Measurements from ENCODE around the gene PFDN4. TPM values are rescaled to one million over a fixed set of nuclear protein-coding genes. Genes with fewer than 3 reads are reported as not detected.

PFDN4 gene
- polyA plus RNA-seq, 1 of the 3 experiments (the other 2 are of a cell fraction): 44.0 TPM

DNA sequence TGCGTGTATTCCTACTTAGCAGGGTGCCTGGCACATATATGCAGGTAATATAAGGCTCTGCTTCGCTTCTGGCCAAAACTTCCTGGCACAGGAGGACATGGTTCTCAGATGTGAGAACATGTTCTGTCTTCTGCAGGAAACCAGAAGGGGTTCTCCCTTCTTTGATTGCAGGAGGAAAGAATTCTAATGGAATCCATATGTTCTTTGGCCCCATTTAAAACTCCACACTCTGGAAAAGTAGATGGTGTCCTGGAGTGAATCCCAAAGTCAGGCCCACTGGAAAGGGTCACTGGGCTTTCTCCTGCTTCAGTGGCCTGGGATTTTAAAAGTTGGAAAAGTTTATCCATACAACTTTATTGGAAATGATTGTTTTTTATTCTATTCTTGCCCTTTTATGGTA, 17.7 kb upstream of the PFDN4 start:
- peaks cover 5% of the 10 kb centered on the region for H3F3A ChIP-seq (replicated peaks; ENCODE audit: insufficient read depth)
- 97% methylated on average over 2 of the region's 2 CpGs for WGBS (ENCODE audit: low lambda C conversion rate)
- ChIA-PET CTCF (interaction anchor here (4.9 kb wide), 1 partner anchor 9 kb away, joined by 27 read pairs; no protein-coding TSS in a partner anchor), POLR2A (no interaction called here)
- no peaks in the 10 kb centered on the region for H3K27me3 ChIP-seq (ENCODE audit: insufficient read depth)
- no peak overlapping the region for H3K4me2 ChIP-seq
- no peaks in the 10 kb centered on the region for H3K36me3 ChIP-seq (replicated peaks in 1 of 2; ENCODE audit: control insufficient read depth in 1 of 2, insufficient read depth in 2 of 2, low read length in 1 of 2)
- peaks cover 0 to 6% of the 10 kb centered on the region in 2 experiments; a peak in 3 of 4 replicates for H3K4me1 ChIP-seq (ENCODE audit: control insufficient read depth in 1 of 2, insufficient read depth in 2 of 2, low read depth in 1 of 2, low read length in 1 of 2)
- DNase-seq: no peak
- no peak overlapping the region for H3K4me3 ChIP-seq (ENCODE audit: low read depth in 2 of 2, low read length in 1 of 2)
- H3K27ac ChIP-seq (ENCODE audit: low read depth in 2 of 2, low read length in 1 of 2): peak overlapping the region in 1 of 2 experiments; percentile 34; a peak in 1 of 4 replicates
- no peaks in the 10 kb centered on the region for H3K79me2 ChIP-seq (ENCODE audit: insufficient read depth)
- H3K9ac ChIP-seq: no peak overlapping the region
- TF ChIP-seq YY1 (IDR thresholded peaks at IDR 0.05; ENCODE audit: low read depth) (no peak), TCF12 (IDR thresholded peaks at IDR 0.05) (peak; percentile 59), MEF2A (IDR thresholded peaks at IDR 0.05; ENCODE audit: borderline replicate concordance, low read depth) (no peak)
- TF ChIP-seq, protein P1, sequence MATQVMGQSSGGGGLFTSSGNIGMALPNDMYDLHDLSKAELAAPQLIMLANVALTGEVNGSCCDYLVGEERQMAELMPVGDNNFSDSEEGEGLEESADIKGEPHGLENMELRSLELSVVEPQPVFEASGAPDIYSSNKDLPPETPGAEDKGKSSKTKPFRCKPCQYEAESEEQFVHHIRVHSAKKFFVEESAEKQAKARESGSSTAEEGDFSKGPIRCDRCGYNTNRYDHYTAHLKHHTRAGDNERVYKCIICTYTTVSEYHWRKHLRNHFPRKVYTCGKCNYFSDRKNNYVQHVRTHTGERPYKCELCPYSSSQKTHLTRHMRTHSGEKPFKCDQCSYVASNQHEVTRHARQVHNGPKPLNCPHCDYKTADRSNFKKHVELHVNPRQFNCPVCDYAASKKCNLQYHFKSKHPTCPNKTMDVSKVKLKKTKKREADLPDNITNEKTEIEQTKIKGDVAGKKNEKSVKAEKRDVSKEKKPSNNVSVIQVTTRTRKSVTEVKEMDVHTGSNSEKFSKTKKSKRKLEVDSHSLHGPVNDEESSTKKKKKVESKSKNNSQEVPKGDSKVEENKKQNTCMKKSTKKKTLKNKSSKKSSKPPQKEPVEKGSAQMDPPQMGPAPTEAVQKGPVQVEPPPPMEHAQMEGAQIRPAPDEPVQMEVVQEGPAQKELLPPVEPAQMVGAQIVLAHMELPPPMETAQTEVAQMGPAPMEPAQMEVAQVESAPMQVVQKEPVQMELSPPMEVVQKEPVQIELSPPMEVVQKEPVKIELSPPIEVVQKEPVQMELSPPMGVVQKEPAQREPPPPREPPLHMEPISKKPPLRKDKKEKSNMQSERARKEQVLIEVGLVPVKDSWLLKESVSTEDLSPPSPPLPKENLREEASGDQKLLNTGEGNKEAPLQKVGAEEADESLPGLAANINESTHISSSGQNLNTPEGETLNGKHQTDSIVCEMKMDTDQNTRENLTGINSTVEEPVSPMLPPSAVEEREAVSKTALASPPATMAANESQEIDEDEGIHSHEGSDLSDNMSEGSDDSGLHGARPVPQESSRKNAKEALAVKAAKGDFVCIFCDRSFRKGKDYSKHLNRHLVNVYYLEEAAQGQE (IDR thresholded peaks at IDR 0.05; ENCODE audit: low read depth, low read length): no peak
- no peaks in the 10 kb centered on the region for H3K9me2 ChIP-seq
- H4K20me1 ChIP-seq (ENCODE audit: insufficient read depth): no peaks in the 10 kb centered on the region
- H2AFZ ChIP-seq (ENCODE audit: low read depth): no peak overlapping the region
- H3K9me3 ChIP-seq: no peaks in the 10 kb centered on the region

DNA sequence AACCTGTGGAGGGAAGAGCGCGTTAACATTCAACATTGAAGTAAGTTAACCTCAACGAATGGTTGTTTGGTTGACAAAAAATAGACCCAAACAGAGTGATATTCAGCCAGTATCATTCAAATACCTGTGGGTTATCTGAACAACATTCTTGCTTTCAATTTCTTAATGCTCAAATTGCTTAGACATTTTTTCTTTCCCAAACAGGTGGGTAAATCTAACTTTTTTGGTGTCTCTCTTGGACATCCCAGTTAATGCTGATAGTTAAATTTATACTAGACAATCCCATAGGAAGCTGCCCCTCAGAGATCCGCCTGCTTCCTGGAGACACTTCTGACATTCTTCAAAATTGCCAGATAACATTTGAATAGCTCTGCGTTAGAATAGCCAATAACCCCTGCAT, 14.1 kb upstream of the PFDN4 start:
- peaks cover 8% of the 10 kb centered on the region for H3F3A ChIP-seq (replicated peaks; ENCODE audit: insufficient read depth)
- no peak for DNase-seq
- no peaks in the 10 kb centered on the region for H4K20me1 ChIP-seq (ENCODE audit: insufficient read depth)
- no peak overlapping the region for H3K4me3 ChIP-seq (ENCODE audit: low read depth in 2 of 2, low read length in 1 of 2)
- TF ChIP-seq ELF1 (IDR thresholded peaks at IDR 0.05): no peak
- TF ChIP-seq RCOR1 (IDR thresholded peaks at IDR 0.05; ENCODE audit: low read length): no peak
- TF ChIP-seq TAF1 (IDR thresholded peaks at IDR 0.05; ENCODE audit: borderline replicate concordance, low read depth, low read length): no peak
- no peak for TF ChIP-seq FOXJ3 (CRISPR knock-in tag; IDR thresholded peaks at IDR 0.05)
- TF ChIP-seq, protein P1 (IDR thresholded peaks at IDR 0.05; ENCODE audit: low read depth, low read length): no peak
- TF ChIP-seq, protein P2, sequence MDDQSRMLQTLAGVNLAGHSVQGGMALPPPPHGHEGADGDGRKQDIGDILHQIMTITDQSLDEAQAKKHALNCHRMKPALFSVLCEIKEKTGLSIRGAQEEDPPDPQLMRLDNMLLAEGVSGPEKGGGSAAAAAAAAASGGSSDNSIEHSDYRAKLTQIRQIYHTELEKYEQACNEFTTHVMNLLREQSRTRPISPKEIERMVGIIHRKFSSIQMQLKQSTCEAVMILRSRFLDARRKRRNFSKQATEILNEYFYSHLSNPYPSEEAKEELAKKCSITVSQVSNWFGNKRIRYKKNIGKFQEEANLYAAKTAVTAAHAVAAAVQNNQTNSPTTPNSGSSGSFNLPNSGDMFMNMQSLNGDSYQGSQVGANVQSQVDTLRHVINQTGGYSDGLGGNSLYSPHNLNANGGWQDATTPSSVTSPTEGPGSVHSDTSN (IDR thresholded peaks at IDR 0.05): no peak
- TF ChIP-seq, protein P3, sequence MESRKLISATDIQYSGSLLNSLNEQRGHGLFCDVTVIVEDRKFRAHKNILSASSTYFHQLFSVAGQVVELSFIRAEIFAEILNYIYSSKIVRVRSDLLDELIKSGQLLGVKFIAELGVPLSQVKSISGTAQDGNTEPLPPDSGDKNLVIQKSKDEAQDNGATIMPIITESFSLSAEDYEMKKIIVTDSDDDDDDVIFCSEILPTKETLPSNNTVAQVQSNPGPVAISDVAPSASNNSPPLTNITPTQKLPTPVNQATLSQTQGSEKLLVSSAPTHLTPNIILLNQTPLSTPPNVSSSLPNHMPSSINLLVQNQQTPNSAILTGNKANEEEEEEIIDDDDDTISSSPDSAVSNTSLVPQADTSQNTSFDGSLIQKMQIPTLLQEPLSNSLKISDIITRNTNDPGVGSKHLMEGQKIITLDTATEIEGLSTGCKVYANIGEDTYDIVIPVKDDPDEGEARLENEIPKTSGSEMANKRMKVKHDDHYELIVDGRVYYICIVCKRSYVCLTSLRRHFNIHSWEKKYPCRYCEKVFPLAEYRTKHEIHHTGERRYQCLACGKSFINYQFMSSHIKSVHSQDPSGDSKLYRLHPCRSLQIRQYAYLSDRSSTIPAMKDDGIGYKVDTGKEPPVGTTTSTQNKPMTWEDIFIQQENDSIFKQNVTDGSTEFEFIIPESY (IDR thresholded peaks at IDR 0.05; ENCODE audit: borderline replicate concordance, low read depth): no peak
- no peak for TF ChIP-seq TEAD4 (IDR thresholded peaks at IDR 0.05; ENCODE audit: borderline replicate concordance, insufficient read depth)
- TF ChIP-seq EP300 (IDR thresholded peaks at IDR 0.05; ENCODE audit: borderline replicate concordance in 1 of 2, low read depth in 1 of 2, low read length in 1 of 2): no peak
- no peak for TF ChIP-seq YY1 (IDR thresholded peaks at IDR 0.05; ENCODE audit: low read depth)
- no peak for TF ChIP-seq CHD2 (IDR thresholded peaks at IDR 0.05; ENCODE audit: low read length, partially characterized antibody)
- no peak for TF ChIP-seq GABPA (IDR thresholded peaks at IDR 0.05; ENCODE audit: low read depth)
- TF ChIP-seq NRF1 (IDR thresholded peaks at IDR 0.05; ENCODE audit: low read depth, low read length): no peak
- TF ChIP-seq MXI1 (IDR thresholded peaks at IDR 0.05; ENCODE audit: low read depth, low read length): no peak
- no peak for TF ChIP-seq SIN3A (IDR thresholded peaks at IDR 0.05; ENCODE audit: borderline replicate concordance, low read depth, low read length)
- no peaks in the 10 kb centered on the region for H3K36me3 ChIP-seq (replicated peaks in 1 of 2; ENCODE audit: control insufficient read depth in 1 of 2, insufficient read depth in 2 of 2, low read length in 1 of 2)
- 74% methylated on average over 5 of the region's 5 CpGs for WGBS (ENCODE audit: low lambda C conversion rate)
- peaks cover 0 to 6% of the 10 kb centered on the region in 2 experiments; a peak in 3 of 4 replicates for H3K4me1 ChIP-seq (ENCODE audit: control insufficient read depth in 1 of 2, insufficient read depth in 2 of 2, low read depth in 1 of 2, low read length in 1 of 2)
- POLR2A ChIA-PET: no interaction called here
- CTCF ChIA-PET: interaction anchor here (0.7 to 3.8 kb wide), 5 partner anchors 13 to 233 kb away, joined by 3 to 18 read pairs (median 3); partner anchors contain the start of gene PFDN4
- H3K27ac ChIP-seq (ENCODE audit: low read depth in 2 of 2, low read length in 1 of 2): no peak overlapping the region
- H3K4me2 ChIP-seq: no peak overlapping the region
- H3K9me3 ChIP-seq: no peaks in the 10 kb centered on the region
- H3K27me3 ChIP-seq (ENCODE audit: insufficient read depth): no peaks in the 10 kb centered on the region
- H3K9ac ChIP-seq: no peak overlapping the region
- H2AFZ ChIP-seq (ENCODE audit: low read depth): no peak overlapping the region
- no peaks in the 10 kb centered on the region for H3K9me2 ChIP-seq
- no peaks in the 10 kb centered on the region for H3K79me2 ChIP-seq (ENCODE audit: insufficient read depth)
